HL-60/S4 (cell line): ENCODE results near the gene TMEM54.

Experiments used
- in situ Hi-C: fragments of 300-500 bp; cut with MboI; formaldehyde crosslinking; loops from 2 replicates; pipeline ENCODE4 v1.14.3; 2022; ENCODE audit warnings: low sequenced_read_pairs

The TMEM54 gene

DNA sequence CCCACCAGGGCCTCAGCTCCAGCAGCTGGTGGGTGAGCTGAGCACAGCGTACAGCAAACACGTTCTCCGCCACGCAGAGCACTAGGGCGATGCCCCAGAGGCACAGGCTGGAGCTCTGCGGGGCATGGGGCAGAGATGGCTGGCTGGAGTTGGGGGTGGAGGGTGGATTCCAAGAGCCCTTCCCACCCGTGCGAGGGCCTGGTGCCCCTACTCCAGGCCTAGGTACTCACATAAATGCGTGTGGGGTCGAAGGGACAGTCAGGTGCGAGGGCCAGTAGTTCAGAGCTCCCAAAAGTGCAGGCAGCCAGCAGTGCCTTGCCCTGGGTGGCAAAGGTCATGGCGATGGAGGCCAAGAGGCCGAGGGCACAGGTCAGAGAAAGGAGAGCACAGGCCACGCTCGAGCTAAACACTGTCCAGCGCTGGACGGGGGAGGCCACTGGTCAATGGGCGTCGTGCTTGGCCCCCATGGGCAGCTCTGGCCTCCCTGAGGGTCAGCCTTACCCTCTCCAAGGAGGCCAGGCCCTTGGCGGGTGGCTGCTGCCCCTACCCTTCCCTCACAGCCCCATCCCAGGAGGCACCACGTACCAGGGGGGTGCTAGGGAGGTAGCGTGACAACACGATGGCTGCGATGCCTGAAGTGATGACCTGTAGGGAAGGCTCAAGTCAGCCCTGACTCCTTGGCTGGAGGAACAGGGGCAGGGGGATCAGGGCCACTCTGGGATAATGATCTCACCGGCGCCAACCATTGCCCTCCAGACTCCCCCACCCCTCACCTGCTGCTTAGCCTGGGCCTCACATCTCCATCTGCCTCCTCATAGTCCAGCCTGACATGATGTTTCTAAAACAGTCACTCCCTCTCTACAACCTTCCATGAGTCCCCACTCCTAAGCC is 5.6 kb downstream of the TMEM54 start:
- in situ Hi-C loops, result loop anchor here (25.0 kb wide), 1 partner anchor 717 kb away; no protein-coding TSS in a partner anchor

GRCh38 chr1:32894681-32895080 is 6.5 kb downstream of the TMEM54 start:
- in situ Hi-C loops, result loop anchor here (25.0 kb wide), 1 partner anchor 718 kb away; no protein-coding TSS in a partner anchor

DNA sequence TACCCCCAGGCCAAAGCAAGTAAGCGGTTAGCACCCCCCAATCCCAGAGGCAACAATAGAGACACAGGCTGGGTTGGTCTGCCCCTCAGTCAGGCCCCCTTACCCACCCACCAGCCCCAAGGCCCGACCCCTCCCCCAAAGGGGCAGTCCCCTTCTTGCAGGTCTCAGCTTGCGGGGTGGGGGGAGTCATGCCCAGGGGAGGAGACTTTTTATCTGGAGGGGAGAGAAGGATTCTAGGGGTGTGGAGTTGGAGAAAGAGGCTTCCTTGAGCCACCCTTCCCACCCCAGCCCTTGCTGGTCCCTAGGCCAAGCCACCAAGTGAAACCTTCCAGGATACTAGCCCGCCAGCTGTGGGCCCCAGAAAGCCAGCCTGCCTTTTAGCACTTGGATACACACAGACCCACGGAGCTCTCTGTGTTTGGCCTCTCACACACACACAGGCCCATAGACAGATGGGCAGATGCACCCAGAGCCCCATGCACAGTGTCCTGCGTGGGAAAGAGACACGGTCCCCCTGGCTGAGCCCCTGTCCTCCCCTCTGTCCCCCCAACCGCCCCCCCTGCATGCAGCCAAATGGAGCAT is 7.1 kb downstream of the TMEM54 start:
- in situ Hi-C loops, result loop anchor here (25.0 kb wide), 1 partner anchor 718 kb away; no protein-coding TSS in a partner anchor

- in situ Hi-C loops, result loop anchor here (25.0 kb wide), 1 partner anchor 719 kb away; no protein-coding TSS in a partner anchor
Observed at GRCh38 chr1:32893198-32894018, 7.8 kb downstream of the TMEM54 start.

GRCh38 chr1:32892368-32893197 is 8.6 kb downstream of the TMEM54 start:
- in situ Hi-C loops, result loop anchor here (25.0 kb wide), 1 partner anchor 720 kb away; no protein-coding TSS in a partner anchor

- in situ Hi-C loops, result loop anchor here (25.0 kb wide), 1 partner anchor 721 kb away; no protein-coding TSS in a partner anchor
Observed at GRCh38 chr1:32891630-32892029, 9.6 kb downstream of the TMEM54 start.

GRCh38 chr1:32891241-32891570 is 10.0 kb downstream of the TMEM54 start:
- in situ Hi-C loops, result loop anchor here (25.0 kb wide), 1 partner anchor 721 kb away; no protein-coding TSS in a partner anchor

- in situ Hi-C loops, result loop anchor here (25.0 kb wide), 1 partner anchor 722 kb away; no protein-coding TSS in a partner anchor
Observed at GRCh38 chr1:32890516-32891240, 10.5 kb downstream of the TMEM54 start.

DNA sequence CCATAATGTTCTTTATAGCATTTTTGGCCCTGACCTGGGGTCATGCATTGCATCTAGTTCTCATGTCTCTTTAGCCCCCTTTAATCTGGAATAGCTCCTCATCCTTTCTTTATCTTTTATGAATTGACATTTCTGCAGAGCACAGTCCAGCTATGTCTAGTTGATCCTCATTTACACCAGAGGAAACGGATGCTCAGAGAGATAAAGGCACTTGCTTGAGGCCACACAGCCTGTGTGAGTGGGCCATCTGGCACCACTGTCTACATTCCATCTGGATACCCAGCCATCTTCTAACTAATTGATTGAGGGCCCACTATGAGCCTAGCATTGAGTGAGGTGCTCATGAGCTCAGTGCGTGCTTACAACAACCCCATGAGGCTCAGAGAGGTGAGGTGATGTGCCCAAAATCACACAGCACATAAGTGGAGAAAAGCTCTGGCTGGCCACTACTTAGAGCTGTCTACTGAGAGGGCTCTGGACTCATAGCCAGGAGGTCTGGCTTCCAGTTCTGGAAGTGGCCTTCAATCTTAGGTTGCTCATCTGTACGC is 11.4 kb downstream of the TMEM54 start:
- in situ Hi-C loops, result loop anchor here (25.0 kb wide), 1 partner anchor 722 kb away; no protein-coding TSS in a partner anchor

DNA sequence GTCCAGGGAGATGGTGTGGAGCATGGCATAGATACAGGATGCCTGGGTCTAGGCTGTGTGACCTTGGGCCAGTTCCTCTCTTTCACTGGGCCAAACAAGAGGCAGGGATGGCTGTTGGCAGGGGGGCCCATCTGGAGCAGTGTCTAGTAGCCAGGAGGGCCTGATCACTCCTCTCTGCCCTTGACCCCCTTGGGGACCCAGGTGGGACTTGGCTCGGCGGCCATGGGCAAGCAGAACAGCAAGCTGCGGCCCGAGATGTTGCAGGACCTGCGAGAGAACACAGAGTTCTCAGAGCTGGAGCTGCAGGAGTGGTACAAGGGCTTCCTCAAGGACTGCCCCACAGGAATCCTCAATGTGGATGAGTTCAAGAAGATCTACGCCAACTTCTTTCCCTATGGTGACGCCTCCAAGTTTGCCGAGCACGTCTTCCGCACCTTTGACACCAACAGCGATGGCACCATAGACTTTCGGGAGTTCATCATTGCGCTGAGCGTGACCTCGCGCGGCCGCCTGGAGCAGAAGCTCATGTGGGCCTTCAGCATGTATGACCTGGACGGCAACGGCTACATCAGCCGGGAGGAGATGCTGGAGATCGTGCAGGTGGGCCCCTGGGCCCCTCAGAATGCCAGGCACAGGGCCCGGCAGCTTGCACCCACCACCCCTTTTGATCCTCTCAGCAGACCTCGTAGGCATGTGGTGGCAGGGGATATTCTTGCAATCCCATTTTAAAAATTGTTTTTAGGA is 12.3 kb downstream of the TMEM54 start:
- in situ Hi-C loops, result loop anchor here (25.0 kb wide), 1 partner anchor 723 kb away; no protein-coding TSS in a partner anchor

DNA sequence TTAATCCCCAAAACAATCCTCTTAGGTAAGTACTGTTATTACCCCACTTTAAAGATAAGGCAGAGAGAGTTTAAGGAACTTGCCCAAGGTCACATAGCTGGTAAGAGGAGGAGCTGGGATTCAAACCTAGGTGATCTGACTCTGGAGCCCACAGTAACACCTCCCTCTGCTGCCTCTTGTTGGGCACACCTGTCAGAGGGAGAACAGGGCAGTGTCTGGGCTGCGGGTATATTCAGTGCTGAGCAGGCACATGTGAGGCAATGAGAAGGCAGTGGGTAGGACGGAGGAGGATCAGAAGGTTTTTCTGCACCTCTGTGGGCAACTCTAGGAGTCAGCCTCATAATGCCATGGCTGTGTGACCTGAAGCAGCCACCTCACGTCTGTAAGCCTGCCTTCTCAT is 13.1 kb downstream of the TMEM54 start:
- in situ Hi-C loops, result loop anchor here (25.0 kb wide), 1 partner anchor 724 kb away; no protein-coding TSS in a partner anchor

GRCh38 chr1:32887623-32888022 is 13.6 kb downstream of the TMEM54 start:
- in situ Hi-C loops, result loop anchor here (25.0 kb wide), 1 partner anchor 725 kb away; no protein-coding TSS in a partner anchor

DNA sequence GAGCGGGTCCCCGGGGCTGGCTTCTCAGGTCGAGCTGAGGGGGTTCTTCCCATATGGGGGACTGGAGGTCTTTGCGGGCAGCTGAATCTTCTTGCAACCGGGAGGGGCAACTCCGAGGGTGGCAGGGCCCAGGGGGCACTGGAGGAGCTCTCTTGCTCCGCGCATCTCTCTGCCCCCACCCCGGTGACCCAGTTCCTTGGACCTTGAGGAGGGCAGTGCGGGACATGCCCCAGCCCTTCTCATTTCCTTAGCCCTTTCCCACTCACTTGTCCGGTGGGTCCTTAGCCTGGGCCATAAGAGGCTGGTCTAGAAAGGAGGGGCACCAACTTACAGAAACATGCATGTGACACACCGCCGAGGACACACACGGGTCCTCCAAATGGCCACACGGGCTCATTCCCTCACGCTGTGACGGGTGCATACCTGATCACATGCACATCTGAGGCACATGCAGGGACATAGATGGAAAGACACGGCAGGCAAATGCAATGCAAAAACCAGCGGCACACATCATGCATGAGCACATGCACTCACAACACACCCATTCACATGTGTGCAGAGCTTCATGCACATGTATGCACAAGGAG is 14.3 kb downstream of the TMEM54 start:
- in situ Hi-C loops, result loop anchor here (25.0 kb wide), 1 partner anchor 725 kb away; no protein-coding TSS in a partner anchor

- in situ Hi-C loops, result loop anchor here (25.0 kb wide), 1 partner anchor 726 kb away; no protein-coding TSS in a partner anchor
Observed at GRCh38 chr1:32886004-32886827, 15.0 kb downstream of the TMEM54 start, which contains the start of gene HPCA. HPCA (plus strand) TSS chr1:32886491; CDS start chr1:32888899, 2,408 bp downstream.

DNA sequence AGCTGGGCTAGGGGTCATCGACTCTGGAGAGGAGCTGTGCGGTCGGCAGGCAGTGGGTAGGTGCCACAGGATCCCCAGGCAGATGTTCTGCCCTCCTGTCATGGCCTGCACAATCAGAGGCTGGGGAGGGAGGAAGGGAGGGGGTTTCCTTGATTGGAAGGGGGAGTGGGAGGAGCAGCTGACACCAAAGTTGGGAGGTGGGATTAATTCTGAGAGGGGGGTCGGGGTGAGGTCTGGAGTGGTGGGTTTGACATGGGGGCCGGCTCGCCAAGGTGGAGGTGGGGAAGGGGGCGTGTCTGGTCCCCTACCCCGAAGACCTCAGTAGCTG is 15.5 kb downstream of the TMEM54 start:
- in situ Hi-C loops, result loop anchor here (25.0 kb wide), 1 partner anchor 727 kb away; no protein-coding TSS in a partner anchor

- in situ Hi-C loops, result loop anchor here (25.0 kb wide), 1 partner anchor 728 kb away; no protein-coding TSS in a partner anchor
Observed at GRCh38 chr1:32884726-32885125, 16.5 kb downstream of the TMEM54 start.

GRCh38 chr1:32884032-32884372 is 17.2 kb downstream of the TMEM54 start:
- in situ Hi-C loops, result loop anchor here (25.0 kb wide), 1 partner anchor 728 kb away; no protein-coding TSS in a partner anchor
